Measurements from ENCODE around the gene NT5DC4. TPM values are rescaled to one million over a fixed set of nuclear protein-coding genes. Genes with fewer than 3 reads are reported as not detected.

Gene NT5DC4
- total RNA-seq, 3 donors from 2014 or later = not detected

DNA sequence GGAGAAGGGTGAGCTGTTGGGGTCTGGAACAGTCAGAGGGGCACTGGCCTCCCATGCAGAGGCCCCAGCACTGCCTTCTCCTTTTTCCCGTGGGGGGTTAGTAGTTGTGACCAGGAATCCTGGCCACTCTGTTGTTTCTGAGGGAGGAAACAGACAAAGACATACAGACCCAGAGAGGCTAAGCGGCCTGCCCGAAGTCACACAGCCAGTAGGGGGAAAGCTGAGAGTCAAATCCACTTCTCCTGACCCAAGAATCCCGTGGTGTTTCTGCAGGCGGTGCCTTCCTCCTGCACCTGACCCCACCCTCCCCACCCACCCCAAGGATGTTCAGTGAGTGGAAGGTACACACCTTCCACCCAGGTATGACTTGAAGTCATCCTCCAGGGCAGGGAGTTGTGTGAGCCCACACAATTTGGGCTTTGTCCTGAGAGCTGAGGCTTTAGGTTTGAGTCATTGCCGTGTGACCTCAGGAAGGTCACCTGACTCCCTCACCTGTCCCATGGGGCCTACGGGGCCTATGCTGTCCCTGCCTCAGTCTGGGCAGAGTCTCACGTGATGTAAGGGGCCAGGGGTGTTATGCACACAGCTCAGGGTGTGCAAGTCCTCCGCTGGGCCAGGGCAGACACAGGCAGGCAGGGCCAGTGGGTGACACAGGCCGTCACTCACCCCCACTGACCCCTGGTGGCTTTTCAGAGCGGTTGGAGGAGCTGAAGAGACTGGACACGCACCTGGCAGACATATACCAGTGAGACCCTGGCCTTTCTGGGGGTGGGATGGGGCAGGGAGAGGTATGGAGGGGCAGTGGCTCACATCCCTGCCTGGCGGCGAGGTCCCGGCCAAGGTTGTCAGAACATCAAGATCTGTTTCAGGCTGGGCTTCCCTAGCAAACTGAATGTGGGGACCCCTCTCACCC, 5.0 kb downstream of the NT5DC4 start:
- no peak for TF ChIP-seq CTCF (IDR thresholded peaks at IDR 0.05)
- Histone ChIP-seq H3K4me3 (no peak overlapping the region), H3K36me3 (ENCODE audit: low read depth) (no peaks in the 10 kb centered on the region), H3K4me1 (ENCODE audit: low read depth) (no peaks in the 10 kb centered on the region), H3K9me3 (no peaks in the 10 kb centered on the region)
- intact Hi-C loops (cut with DNase I, micrococcal nuclease) = loop anchor here (5.0 to 10.0 kb wide), 2 partner anchors 101 to 128 kb away; no protein-coding TSS in a partner anchor
- ATAC-seq (peak; percentile 4), DNase-seq (no peak)

DNA sequence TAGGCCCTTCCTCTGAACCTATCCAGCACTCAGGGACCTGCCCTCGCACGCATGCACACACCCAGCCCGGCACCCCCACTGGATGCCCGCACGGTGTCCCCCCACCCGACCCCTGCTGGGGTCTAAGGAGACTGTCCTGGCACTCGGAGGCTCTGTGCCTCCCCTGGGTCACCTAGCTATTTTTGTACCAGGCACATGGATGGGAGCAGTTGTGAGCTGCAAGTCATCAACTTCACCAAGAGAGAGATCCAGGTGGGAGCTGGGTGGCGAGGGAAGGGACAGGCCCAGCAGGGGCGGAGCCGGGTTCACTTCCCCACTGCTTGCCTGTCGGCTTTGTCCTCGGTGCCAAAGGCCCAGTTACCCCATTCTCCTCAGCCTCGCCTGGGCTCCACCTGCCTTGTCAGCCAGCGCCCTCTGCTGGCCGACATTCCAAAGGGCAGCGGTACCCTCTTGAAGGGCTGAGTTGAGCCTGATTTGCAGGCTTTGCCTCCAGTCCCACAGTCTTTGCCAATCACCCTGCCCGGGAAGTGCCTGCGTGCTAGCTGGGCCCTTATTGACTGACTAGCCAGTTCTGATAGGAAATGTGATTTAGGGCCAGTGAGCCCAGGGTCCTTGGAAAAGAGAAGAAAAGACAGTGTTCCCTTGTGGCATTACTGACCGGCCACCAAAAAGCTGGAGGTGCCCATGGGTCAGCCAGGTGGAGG, 5.8 kb downstream of the NT5DC4 start:
- ATAC-seq (peak; percentile 97), DNase-seq (peak; percentile 92 to 93 (median 93))
- no peaks in the 10 kb centered on the region for H3K36me3 ChIP-seq (ENCODE audit: low read depth)
- intact Hi-C loops (cut with DNase I, micrococcal nuclease) = loop anchor here (5.0 to 10.0 kb wide), 2 partner anchors 102 to 129 kb away; no protein-coding TSS in a partner anchor
- no peaks in the 10 kb centered on the region for H3K4me1 ChIP-seq (ENCODE audit: low read depth)
- H3K4me3 ChIP-seq = no peak overlapping the region
- peak; percentile 95 for TF ChIP-seq CTCF (IDR thresholded peaks at IDR 0.05)
- H3K9me3 ChIP-seq = no peaks in the 10 kb centered on the region

DNA sequence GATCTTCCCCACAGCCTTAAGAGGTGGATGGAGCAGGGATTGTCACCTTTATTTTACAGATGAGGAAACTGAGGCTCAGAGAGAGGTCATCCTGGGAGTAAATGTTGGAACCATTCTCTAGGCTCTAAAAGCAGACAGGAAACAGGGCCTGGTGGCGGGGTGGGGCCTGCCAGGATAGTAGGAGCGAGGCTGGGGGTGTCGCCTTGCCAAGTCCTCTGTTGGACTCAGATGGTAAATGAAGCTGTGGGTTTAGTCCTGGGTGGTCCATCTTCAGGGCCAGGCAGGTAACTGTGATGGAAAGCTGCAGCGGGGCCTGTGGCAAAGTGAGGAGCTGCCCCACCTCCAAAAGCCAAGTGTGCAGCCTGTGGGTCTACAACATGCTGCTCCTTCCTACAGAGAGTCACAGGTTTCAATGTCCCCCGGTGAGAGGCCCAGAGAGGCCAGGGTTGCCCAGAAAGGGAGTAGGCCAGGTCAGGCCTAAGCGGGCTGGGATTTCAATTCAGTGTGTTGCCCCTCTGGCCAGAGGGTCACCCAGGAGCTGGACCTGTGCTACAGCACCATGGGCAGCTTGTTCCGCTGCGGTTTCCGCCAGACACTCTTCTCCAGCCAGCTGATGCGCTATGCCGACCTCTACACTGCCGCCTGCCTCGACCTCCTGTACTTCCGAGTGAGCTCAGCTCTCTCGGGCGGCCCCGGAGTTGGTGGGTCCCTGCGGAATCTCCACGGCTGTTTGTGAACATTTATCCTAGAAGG, 6.6 kb downstream of the NT5DC4 start:
- intact Hi-C loops (cut with DNase I, micrococcal nuclease) = loop anchor here (5.0 to 10.0 kb wide), 2 partner anchors 103 to 130 kb away; no protein-coding TSS in a partner anchor
- Histone ChIP-seq H3K4me3 (no peak overlapping the region), H3K9me3 (no peaks in the 10 kb centered on the region), H3K4me1 (ENCODE audit: low read depth) (no peaks in the 10 kb centered on the region), H3K36me3 (ENCODE audit: low read depth) (no peaks in the 10 kb centered on the region)
- TF ChIP-seq CTCF (IDR thresholded peaks at IDR 0.05) = no peak
- ATAC-seq (no peak), DNase-seq (no peak)

DNA sequence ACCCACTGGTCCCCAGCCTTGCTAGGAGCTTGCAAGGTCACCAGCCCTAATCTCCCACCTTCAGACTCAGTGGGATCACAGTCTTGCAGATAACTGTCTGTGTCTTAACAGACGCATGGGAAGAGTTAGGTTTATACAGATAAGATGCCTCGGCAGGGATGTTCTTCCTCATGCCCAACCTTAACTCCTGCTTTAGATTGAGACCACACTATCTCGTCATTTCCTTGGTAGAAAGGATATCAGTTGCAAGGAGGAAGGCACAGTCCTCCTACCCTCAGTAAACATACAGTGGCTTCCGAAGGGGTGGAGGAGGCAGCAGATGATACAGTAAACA, 7.2 kb downstream of the NT5DC4 start:
- intact Hi-C loops (cut with DNase I, micrococcal nuclease) = loop anchor here (5.0 to 10.0 kb wide), 2 partner anchors 103 to 131 kb away; no protein-coding TSS in a partner anchor

More for the DNA sequence above, 7.2 kb downstream of the NT5DC4 start:
- ATAC-seq (no peak), DNase-seq (no peak)
- no peaks in the 10 kb centered on the region for H3K4me1 ChIP-seq (ENCODE audit: low read depth)
- H3K9me3 ChIP-seq = no peaks in the 10 kb centered on the region
- H3K4me3 ChIP-seq = no peak overlapping the region
- TF ChIP-seq CTCF (IDR thresholded peaks at IDR 0.05) = no peak
- H3K36me3 ChIP-seq (ENCODE audit: low read depth) = no peaks in the 10 kb centered on the region
